OCI-LY3 (cell line): ENCODE measurements around the gene DTX3L.

Experiments used
- EZH2phosphoT487 ChIP-seq: fragments of 200-600 bp; shearing (Covaris generic); IDR thresholded peaks from 2 replicates; pipeline ENCODE4 v1.6.1; 2018; ENCODE audit warnings: antibody characterized with exemption, mixed run types, low read depth
- TF ChIP-seq, protein P1 (sequence below): fragments of 200-600, 300-600 bp; sonication (generic); IDR thresholded peaks from 2 replicates; pipeline ENCODE4 v1.5.1; 2014; ENCODE audit warnings: antibody characterized with exemption, low read length, low read depth

DNA sequence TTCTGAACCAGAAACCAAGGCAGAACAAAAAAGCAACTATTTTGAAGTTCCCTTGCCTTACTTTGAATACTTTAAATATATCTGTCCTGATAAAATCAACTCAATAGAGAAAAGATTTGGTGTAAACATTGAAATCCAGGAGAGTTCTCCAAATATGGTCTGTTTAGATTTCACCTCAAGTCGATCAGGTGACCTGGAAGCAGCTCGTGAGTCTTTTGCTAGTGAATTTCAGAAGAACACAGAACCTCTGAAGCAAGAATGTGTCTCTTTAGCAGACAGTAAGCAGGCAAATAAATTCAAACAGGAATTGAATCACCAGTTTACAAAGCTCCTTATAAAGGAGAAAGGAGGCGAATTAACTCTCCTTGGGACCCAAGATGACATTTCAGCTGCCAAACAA is 4.6 kb downstream of the DTX3L start:
- TF ChIP-seq, protein P1, sequence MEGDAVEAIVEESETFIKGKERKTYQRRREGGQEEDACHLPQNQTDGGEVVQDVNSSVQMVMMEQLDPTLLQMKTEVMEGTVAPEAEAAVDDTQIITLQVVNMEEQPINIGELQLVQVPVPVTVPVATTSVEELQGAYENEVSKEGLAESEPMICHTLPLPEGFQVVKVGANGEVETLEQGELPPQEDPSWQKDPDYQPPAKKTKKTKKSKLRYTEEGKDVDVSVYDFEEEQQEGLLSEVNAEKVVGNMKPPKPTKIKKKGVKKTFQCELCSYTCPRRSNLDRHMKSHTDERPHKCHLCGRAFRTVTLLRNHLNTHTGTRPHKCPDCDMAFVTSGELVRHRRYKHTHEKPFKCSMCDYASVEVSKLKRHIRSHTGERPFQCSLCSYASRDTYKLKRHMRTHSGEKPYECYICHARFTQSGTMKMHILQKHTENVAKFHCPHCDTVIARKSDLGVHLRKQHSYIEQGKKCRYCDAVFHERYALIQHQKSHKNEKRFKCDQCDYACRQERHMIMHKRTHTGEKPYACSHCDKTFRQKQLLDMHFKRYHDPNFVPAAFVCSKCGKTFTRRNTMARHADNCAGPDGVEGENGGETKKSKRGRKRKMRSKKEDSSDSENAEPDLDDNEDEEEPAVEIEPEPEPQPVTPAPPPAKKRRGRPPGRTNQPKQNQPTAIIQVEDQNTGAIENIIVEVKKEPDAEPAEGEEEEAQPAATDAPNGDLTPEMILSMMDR = no peak
- TF ChIP-seq EZH2phosphoT487 = no peak
